Measurements from ENCODE around the gene CKAP5.

The CKAP5 gene

DNA sequence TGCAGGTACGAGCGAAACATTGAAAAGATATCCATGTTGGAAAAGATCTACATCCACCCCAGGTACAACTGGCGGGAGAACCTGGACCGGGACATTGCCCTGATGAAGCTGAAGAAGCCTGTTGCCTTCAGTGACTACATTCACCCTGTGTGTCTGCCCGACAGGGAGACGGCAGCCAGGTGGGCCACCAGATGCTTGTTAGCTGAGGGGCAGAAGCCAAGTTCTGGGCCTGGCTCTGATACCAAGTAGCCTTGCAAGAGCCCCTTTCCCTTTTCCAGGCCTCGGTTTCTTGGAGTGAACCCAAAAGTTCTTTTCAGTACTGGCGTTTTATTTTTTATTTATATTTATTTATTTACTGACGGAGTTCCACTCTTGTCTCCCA lies 117.4 kb downstream of the CKAP5 start:
- no peak overlapping the region for H3K27ac ChIP-seq
- TF ChIP-seq, protein P1, sequence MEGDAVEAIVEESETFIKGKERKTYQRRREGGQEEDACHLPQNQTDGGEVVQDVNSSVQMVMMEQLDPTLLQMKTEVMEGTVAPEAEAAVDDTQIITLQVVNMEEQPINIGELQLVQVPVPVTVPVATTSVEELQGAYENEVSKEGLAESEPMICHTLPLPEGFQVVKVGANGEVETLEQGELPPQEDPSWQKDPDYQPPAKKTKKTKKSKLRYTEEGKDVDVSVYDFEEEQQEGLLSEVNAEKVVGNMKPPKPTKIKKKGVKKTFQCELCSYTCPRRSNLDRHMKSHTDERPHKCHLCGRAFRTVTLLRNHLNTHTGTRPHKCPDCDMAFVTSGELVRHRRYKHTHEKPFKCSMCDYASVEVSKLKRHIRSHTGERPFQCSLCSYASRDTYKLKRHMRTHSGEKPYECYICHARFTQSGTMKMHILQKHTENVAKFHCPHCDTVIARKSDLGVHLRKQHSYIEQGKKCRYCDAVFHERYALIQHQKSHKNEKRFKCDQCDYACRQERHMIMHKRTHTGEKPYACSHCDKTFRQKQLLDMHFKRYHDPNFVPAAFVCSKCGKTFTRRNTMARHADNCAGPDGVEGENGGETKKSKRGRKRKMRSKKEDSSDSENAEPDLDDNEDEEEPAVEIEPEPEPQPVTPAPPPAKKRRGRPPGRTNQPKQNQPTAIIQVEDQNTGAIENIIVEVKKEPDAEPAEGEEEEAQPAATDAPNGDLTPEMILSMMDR (conservative IDR thresholded peaks at IDR 0.05) = no peak
- no peak for TF ChIP-seq ZFX (IDR thresholded peaks at IDR 0.05)

DNA sequence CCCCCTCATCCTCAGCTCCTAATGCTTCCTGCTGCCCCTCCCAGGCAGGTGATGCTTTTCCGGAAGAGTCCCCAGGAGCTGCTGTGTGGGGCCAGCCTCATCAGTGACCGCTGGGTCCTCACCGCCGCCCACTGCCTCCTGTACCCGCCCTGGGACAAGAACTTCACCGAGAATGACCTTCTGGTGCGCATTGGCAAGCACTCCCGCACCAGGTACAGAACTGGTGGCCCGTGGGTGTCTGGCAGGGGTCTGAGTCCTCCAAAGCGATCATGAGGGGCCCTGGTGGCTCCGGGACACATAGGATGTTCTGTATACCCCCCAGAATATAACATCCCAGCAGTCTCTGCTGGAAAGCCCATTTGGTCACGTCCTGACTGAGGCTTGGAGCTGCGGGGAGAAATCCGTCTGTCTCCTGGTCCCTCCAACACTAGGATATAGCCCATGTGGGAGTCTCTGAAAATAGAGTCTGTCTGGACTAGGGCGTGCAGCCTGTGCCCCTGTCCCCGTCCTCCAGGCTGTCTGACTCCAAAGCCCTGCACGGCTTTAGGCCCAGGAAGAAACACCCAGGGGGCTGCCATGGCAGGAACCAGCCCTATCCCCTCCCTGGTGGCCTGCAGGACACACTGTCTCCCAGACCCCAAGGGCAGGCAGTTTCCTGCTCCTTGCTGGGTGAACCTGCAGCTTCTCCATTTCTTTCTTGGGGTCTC lies 118.0 kb downstream of the CKAP5 start:
- H3K27ac ChIP-seq = no peak overlapping the region
- no peak for TF ChIP-seq ZFX (IDR thresholded peaks at IDR 0.05)
- TF ChIP-seq, protein P1 (conservative IDR thresholded peaks at IDR 0.05) = no peak

DNA sequence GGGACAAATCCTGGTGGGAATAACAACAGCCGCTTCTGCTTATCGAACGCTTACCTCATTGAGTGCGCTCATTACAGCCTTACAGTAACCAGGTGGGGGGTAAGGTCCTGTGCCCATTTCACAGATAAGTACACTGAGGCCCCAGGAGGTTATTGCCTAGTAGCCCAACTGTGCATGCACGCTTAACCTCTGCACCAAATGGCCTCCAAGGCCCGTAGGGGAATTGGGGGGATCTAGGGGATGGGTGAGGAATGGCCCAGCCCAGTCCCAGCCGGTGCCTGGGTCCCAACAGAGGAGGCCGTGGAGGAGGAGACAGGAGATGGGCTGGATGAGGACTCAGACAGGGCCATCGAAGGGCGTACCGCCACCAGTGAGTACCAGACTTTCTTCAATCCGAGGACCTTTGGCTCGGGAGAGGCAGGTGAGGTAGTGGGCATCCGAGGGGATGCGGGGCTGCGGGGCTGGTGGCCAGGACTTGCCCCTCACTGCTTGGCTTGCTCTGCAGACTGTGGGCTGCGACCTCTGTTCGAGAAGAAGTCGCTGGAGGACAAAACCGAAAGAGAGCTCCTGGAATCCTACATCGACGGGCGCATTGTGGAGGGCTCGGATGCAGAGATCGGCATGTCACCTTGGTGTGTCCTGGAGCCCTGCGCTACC lies 119.7 kb downstream of the CKAP5 start:
- H3K27ac ChIP-seq = no peak overlapping the region
- TF ChIP-seq ZFX (IDR thresholded peaks at IDR 0.05) = no peak
- TF ChIP-seq, protein P1 (conservative IDR thresholded peaks at IDR 0.05) = no peak

DNA sequence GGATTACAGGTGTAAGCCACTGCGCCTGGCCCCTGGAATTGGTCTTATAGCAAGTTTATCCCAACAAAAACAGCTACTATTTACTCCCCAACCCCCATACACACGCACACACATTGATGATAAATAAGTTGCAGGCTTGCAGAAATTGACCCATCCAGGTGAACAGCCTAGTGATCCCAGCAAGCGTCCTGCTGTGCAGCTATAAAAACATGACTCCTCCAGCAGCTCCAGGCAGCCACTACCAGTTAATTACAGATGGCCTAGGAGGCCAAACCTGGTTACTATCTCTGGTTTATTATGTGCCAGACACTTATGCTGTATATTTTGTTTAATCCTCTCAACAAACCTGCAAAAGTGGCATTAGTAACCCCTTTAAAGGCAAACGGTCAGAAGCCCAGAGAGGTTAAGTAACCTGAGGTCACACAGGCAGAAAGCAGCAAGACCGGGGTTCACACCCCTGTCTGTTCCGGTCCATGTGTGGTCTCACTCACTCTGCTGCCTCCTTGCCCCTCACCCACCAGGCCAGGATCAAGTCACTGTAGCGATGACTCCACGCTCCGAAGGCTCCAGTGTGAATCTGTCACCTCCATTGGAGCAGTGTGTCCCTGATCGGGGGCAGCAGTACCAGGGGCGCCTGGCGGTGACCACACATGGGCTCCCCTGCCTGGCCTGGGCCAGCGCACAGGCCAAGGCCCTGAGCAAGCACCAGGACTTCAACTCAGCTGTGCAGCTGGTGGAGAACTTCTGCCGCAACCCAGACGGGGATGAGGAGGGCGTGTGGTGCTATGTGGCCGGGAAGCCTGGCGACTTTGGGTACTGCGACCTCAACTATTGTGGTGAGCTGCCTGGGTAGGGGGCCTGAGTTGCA lies 120.5 kb downstream of the CKAP5 start:
- TF ChIP-seq, protein P1 (conservative IDR thresholded peaks at IDR 0.05) = no peak
- TF ChIP-seq ZFX (IDR thresholded peaks at IDR 0.05) = no peak
- H3K27ac ChIP-seq = no peak overlapping the region

DNA sequence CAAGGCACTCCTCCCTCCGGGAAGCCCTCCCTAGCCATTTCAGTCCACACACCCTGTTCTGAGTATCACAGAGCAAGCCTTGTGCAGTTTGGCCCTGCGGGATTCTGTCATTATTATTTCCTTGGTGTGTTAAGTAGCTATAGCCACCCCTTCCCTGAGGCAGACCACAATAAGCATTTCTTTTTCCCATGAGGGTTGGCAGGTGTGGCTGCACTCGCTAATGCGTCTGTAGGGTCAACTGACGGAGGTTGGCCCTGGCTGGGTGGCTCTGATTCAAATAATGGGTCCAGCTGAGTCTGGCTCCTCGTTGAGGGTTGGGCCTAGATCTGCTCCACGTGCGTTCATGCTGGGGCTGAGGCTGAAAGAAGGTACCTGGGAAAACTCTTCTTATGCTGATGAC lies 122.0 kb downstream of the CKAP5 start:
- no peak overlapping the region for H3K27ac ChIP-seq

DNA sequence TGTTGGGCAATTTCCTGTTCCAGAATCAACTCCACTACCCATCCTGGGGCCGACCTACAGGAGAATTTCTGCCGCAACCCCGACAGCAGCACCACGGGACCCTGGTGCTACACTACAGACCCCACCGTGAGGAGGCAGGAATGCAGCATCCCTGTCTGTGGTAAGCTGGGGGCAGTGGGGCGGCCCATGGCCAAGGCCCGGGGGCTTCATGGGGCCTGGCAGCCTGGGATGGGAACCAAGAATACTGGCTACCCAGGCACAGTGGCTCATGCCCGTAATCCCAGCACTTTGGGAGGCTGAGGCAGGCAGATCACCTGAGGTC lies 122.8 kb downstream of the CKAP5 start:
- H3K27ac ChIP-seq = no peak overlapping the region
- TF ChIP-seq, protein P1 (conservative IDR thresholded peaks at IDR 0.05) = no peak
- no peak for TF ChIP-seq ZFX (IDR thresholded peaks at IDR 0.05)

More for the DNA sequence above, 122.0 kb downstream of the CKAP5 start:
- no peak for TF ChIP-seq ZFX (IDR thresholded peaks at IDR 0.05)
- TF ChIP-seq, protein P1 (conservative IDR thresholded peaks at IDR 0.05) = no peak
